Activated T-helper 1 cell treated with anti-CD3 and anti-CD28 coated beads, Interleukin-2, amount 50 U/mL, for 16 hours (primary cell): Measurements from ENCODE around the gene STX18.

ENCODE experiments used
- DNase-seq, 2 donors: peaks; one replicate each; pipeline ENCODE4 v3.0.0-alpha.2; 2020; ENCODE audit warnings: low read depth in 1 of 2, low spot score in 1 of 2

The STX18 gene

GRCh38 chr4:4440333-4441061 is 101.4 kb downstream of the STX18 start:
- DNase-seq, result no peak

GRCh38 chr4:4439782-4440181 is 102.1 kb downstream of the STX18 start:
- no peak for DNase-seq

GRCh38 chr4:4438891-4439290 is 103.0 kb downstream of the STX18 start:
- DNase-seq, result no peak

- no peak for DNase-seq
Observed at GRCh38 chr4:4437798-4438470, 103.9 kb downstream of the STX18 start.

GRCh38 chr4:4436244-4436823 is 105.5 kb downstream of the STX18 start:
- DNase-seq, result no peak

- DNase-seq, result no peak
Observed at GRCh38 chr4:4433941-4434340, 107.9 kb downstream of the STX18 start.

- no peak for DNase-seq
Observed at GRCh38 chr4:4432341-4433125, 109.3 kb downstream of the STX18 start.

GRCh38 chr4:4430492-4431195 is 111.2 kb downstream of the STX18 start:
- peak in 1 of 2 donors; percentile 19 for DNase-seq

- no peak for DNase-seq
Observed at GRCh38 chr4:4428966-4429875, 112.6 kb downstream of the STX18 start.

GRCh38 chr4:4427886-4428285 is 114.0 kb downstream of the STX18 start:
- DNase-seq, result no peak

- no peak for DNase-seq
Observed at GRCh38 chr4:4427121-4427870, 114.6 kb downstream of the STX18 start.

GRCh38 chr4:4426511-4427120 is 115.2 kb downstream of the STX18 start:
- no peak for DNase-seq

- DNase-seq, result no peak
Observed at GRCh38 chr4:4425696-4426095, 116.2 kb downstream of the STX18 start.

GRCh38 chr4:4425119-4425690 is 116.6 kb downstream of the STX18 start:
- DNase-seq, result no peak

GRCh38 chr4:4424499-4425115 is 117.2 kb downstream of the STX18 start:
- DNase-seq, result no peak

- no peak for DNase-seq
Observed at GRCh38 chr4:4423706-4424498, 117.9 kb downstream of the STX18 start.

GRCh38 chr4:4422856-4423499 is 118.9 kb downstream of the STX18 start:
- DNase-seq, result no peak
